GM19463 (cell line): ENCODE results near the gene CD59.
"Not testable (repeated sequence)": the region's sequence is repeated elsewhere in the genome, so short reads cannot be mapped to it uniquely, and the experiment has no call there.

Experiments used
- ATAC-seq: cut with Tn5 transposase; IDR thresholded peaks from one replicate; pipeline ENCODE4 v1.9.1; 2021; ENCODE audit warnings: mild to moderate bottlenecking, moderate library complexity; ENCODE audit not compliant: unreplicated experiment

The CD59 gene

GRCh38 chr11:33716243-33716642 lies 20.0 kb downstream of the CD59 start:
- ATAC-seq: no peak

- ATAC-seq: no peak
These were observed 22.3 kb downstream of the CD59 start for GRCh38 chr11:33713856-33714398.

GRCh38 chr11:33713151-33713855 lies 22.9 kb downstream of the CD59 start:
- ATAC-seq: no peak

GRCh38 chr11:33712436-33712835 lies 23.8 kb downstream of the CD59 start:
- no peak for ATAC-seq

GRCh38 chr11:33709466-33709865 lies 26.8 kb downstream of the CD59 start:
- no peak for ATAC-seq

- no peak for ATAC-seq
These were observed 27.2 kb downstream of the CD59 start for GRCh38 chr11:33708985-33709384.

- not testable (repeated sequence) for ATAC-seq
These were observed 28.4 kb downstream of the CD59 start for GRCh38 chr11:33707831-33708230.

GRCh38 chr11:33706966-33707365 lies 29.3 kb downstream of the CD59 start:
- no peak for ATAC-seq

GRCh38 chr11:33706546-33706945 lies 29.7 kb downstream of the CD59 start:
- no peak for ATAC-seq

- no peak for ATAC-seq
These were observed 31.8 kb downstream of the CD59 start for GRCh38 chr11:33704240-33705002.

GRCh38 chr11:33703788-33704187 lies 32.4 kb downstream of the CD59 start:
- no peak for ATAC-seq

- ATAC-seq: no peak
These were observed 33.0 kb downstream of the CD59 start for GRCh38 chr11:33703234-33703633.

GRCh38 chr11:33701302-33702230 lies 34.7 kb downstream of the CD59 start:
- no peak for ATAC-seq

GRCh38 chr11:33700502-33701271 lies 35.5 kb downstream of the CD59 start, which contains the start of gene C11orf91:
TSS of gene C11orf91 (minus strand) at chr11:33700826. CDS start at chr11:33700740, 86 bp downstream.
- peak; percentile 89 for ATAC-seq

- no peak for ATAC-seq
These were observed 36.1 kb downstream of the CD59 start for GRCh38 chr11:33700063-33700501.

- ATAC-seq: no peak
These were observed 36.6 kb downstream of the CD59 start for GRCh38 chr11:33699515-33700062.

- no peak for ATAC-seq
These were observed 37.3 kb downstream of the CD59 start for GRCh38 chr11:33698921-33699320.

- ATAC-seq: no peak
These were observed 38.2 kb downstream of the CD59 start for GRCh38 chr11:33697997-33698396.

GRCh38 chr11:33696931-33697638 lies 39.1 kb downstream of the CD59 start:
- no peak for ATAC-seq
